Stimulated activated CD4-positive, alpha-beta T cell treated with anti-CD3 and anti-CD28 coated beads, Interleukin-15, amount 100 ng/mL, for 1 hour (primary cell): ENCODE measurements around the gene AKR7A3.
"Not testable (repeated sequence)": the region's sequence is repeated elsewhere in the genome, so short reads cannot be mapped to it uniquely, and the experiment has no call there.

Source experiments
- DNase-seq, 2 donors: peaks; one replicate each; pipeline ENCODE4 v3.0.0-alpha.2; 2020; ENCODE audit warnings: low read depth in 1 of 2, low spot score in 1 of 2

AKR7A3 gene

GRCh38 chr1:19294638-19295037 lies 6.1 kb upstream of the AKR7A3 start:
- DNase-seq: no peak

GRCh38 chr1:19289244-19289643 lies 674 bp upstream of the AKR7A3 start:
- no peak for DNase-seq

DNA sequence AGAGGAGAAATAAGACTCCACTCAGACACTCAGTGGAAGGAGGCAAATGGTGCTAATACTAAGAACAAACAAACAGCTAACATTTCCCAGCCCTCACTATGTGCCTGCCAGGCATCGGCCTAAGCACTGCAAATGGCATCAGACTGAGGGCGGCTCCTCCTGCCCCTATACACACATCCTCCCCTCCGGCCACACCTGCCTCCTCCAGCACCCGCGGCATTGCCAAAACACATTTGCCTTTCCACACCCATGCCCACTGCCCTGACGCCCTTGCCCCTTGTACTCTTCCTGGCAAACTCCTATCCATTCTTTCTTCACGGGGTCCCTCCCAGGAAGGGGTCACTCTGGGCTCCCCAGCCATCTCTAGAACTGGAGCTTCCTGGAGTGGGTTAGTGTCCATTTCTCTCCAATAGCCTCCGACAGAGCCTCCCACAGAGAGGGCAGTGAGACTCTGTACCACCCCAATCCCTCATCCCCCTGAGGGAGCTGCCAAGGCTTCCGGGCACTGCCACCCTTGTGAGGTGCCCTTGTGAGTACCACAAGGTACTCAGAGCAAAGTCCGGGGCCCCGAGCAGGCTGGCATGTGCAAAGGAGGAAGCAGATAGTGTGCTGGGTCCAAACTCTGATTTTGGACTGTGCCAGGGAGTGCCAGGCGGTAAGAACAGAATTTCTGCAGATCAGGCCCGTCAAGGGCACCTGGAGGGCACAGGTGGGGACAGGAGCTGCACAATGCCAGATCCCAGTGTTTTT lies 959 bp downstream of the AKR7A3 start:
- no peak for DNase-seq

DNA sequence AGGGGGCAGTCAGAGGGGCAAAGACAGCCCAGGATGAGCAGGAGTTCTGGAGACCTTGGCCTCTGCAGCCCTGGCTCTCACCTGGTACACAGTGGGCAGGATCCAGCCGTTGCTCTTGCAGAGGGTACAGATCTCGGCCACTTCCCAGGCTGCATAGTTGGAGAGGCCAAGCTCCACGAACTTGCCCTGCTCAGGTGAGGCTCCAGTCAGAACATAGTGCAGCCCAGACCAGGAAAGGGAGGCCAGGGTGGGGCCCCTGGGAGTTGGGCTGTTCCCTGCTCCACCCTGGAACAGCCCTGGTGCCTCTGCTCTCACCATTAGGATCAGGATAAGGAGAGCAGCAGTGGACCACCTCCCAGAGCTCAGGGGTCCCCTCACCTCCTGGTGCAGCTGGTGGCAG lies 2.8 kb downstream of the AKR7A3 start:
- not testable (repeated sequence) for DNase-seq

GRCh38 chr1:19285366-19285765 lies 3.2 kb downstream of the AKR7A3 start:
- DNase-seq: not testable (repeated sequence)

DNA sequence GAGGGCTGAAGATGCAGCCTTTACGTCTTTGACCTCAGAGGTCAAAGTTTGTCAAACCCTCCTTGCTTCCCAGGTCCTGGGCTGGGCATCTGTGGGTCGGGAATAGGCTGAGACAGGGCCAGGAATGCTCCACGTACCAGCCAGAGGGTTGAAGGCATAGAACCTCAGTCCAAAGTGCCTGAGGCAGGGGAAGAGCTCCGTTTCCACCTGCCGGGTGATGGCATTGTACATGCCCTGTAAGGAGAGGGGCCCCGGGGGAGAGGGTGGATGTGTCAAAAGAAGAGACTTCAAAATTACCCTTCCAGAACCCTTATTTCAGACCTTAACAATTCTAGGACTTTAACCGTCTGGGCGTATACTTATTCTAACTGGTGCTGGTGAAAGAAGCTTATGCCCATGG lies 3.7 kb downstream of the AKR7A3 start:
- no peak for DNase-seq

GRCh38 chr1:19283891-19284290 lies 4.7 kb downstream of the AKR7A3 start:
- no peak for DNase-seq

DNA sequence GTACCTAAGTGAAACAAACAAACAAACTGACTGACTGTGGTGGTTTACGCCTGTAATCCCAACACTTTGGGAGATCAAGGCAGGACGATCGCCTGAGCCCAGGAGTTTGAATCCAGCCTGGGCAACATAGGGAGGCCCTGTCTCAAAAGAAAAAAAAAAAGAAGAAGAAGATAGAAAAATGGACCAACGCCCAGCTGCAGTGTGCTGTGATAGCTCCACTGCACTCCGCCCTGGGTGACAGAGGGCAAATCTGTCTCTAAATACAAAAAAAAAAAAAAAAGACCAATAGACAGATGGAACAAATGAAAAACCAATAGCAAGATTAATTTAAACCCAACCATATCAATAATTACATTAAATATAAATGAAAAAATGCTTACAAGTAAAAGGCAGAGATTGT lies 13.9 kb downstream of the AKR7A3 start:
- no peak for DNase-seq

DNA sequence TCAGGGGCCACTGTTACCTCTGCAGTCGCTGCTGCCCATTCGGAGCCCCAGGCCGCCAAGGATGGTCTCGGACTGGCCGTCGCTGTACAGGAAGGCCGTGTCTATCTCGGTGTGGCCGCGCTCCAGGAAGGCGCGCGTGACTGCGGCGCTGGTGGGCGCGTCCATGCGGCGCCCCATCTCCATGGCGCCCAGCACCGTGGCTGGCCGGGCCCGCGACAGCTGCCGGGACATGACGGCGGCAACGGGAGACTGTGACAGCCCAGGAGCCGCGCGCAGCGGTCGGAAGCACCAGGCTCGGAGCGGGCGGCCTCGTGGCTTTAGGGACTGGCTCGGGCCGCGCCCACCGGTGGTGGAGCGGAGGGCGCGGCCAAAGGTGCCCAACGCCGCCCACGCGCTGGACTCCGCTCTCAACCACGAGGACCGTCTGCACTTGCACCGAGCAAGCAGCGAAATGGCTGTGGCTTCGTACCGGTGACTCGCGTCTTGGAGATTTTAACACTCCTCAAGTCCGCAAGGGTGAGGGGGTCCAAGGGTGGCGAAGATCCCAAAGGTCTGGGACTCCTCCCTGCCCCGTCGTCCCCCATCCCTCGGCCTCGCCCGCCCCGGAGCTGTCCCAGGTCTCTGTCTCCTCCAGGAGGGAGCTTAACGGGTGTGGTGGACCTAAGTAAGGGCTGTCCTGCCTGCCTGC lies 14.6 kb downstream of the AKR7A3 start:
- not testable (repeated sequence) for DNase-seq

DNA sequence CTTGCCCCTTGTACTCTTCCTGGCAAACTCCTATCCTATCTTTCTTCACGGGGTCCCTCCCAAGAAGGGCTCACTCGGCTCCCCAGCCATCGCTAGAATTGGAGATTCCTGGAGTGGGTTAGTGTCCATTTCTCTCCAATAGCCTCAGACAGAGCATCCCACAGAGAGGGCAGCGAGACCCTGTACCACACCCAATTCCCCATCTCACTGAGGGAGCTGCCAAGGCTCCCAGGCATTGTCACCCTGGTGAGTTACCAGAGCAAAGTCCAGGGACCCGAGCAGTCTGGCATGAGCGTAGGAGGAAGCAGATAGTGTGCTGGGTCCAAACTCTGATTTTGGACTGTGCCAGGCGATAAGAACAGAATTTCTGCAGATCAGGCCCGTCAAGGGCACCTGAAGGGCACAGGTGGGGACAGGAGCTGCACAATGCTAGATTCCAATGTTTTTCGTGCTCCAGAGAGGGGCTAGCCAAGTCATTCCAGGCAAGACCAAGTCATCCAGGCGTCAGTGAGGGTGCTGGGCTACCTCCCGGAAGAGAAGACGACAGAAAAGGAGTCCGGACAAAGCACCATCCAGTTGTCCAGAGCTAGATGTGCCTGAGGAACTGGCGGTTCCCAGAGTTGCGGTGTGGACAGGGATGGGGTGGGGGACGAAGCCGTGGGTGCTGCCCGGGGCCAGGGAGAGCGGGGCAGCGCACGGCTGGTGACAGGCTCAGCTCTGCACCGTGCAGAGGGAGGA lies 15.3 kb downstream of the AKR7A3 start:
- DNase-seq: no peak

DNA sequence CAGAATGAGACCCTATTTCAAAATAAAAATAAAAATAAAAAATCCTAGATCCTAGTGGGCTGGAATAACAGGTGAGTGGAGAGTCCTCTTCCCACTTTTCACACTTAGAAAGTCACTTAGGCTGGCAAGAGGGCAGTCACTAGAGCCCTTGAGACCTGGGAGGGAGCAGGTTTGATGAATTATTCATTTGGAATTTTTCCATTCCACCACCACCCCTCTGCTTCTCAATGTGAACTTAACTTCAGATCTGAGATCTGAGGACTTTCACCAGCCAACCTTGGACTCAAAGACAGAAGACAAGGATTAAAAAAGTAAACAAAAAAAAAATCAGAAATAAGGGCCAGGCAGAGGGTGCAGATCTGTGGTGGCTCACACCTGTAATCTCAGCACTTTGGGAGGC lies 16.5 kb downstream of the AKR7A3 start:
- no peak for DNase-seq

- DNase-seq: not testable (repeated sequence)
Measured at GRCh38 chr1:19270343-19270730, 18.2 kb downstream of the AKR7A3 start.

- not testable (repeated sequence) for DNase-seq
Measured at GRCh38 chr1:19269427-19270342, 18.9 kb downstream of the AKR7A3 start.

DNA sequence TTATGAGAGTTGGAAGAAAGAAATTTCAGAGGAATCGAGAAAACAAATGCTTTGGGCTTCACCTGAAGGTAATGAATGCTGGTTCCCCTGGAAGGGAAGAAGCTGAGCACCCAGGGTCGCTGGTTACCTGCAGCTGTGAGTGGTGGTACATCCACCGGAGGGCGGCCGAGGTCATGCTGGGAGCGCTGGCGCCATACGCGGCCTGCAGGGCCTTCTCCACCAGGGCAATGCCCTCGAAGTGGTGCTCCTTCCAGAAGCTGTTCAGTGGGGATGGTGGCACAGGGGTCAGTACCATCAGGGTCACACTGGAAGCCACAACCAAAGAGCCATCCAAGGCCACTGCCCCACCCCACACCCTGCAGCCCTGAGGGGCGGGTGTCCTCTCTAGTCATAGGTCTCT lies 20.1 kb downstream of the AKR7A3 start:
- no peak for DNase-seq

GRCh38 chr1:19262744-19263143 lies 25.8 kb downstream of the AKR7A3 start:
- DNase-seq: no peak

DNA sequence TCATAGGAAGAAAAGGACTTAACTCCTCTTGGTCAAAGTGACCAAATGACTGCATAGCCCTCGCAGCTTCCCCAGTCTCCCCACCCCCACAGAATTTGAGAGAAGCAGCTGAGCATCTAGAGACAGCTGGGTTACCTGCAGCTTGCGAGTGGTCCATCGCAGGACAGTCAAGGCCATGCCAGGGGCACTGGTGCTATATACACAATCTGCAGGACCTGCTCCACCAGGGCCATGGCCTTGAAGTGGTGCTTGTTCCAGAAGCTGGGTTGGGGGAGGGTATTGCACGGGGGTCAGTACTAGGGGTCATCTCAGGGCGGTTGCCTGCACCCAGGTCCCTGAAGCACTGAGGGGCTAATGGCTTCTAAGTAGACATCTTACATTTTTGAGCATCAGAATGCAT lies 26.5 kb downstream of the AKR7A3 start:
- no peak for DNase-seq

GRCh38 chr1:19260211-19261138 lies 28.1 kb downstream of the AKR7A3 start:
- no peak for DNase-seq

GRCh38 chr1:19258353-19258752 lies 30.2 kb downstream of the AKR7A3 start:
- no peak for DNase-seq

GRCh38 chr1:19257178-19257914 lies 31.2 kb downstream of the AKR7A3 start:
- DNase-seq: no peak
